IMR-90 (cell line): ENCODE data around the gene TMEM9. TPM values are rescaled to one million over a fixed set of nuclear protein-coding genes. Genes with fewer than 3 reads are reported as not detected.
A peak's percentile ranks its signal among the peaks of the same experiment; 100 is the strongest.

Experiments
- ATAC-seq: fragments of 200-7000 bp; cut with Tn5 transposase; 2 replicates; pipeline ENCODE4 v1.9.1; 2020; ENCODE audit warnings: low read depth, mild to moderate bottlenecking, moderate library complexity
- BruUV-seq: library from RNA; stranded (reverse); fragments of 400-500 nt; replicated peaks from 2 replicates; lab custom pipeline; 2021; lab: Mats Ljungman, UMichigan
- CTCF ChIA-PET: fragments of 300-600 bp; formaldehyde crosslinking; extraction: SDS; loops from one replicate; lab custom pipeline; 2021; ENCODE audit warnings: antibody characterized with exemption; lab: Yijun Ruan, JAX
- POLR2A ChIA-PET: fragments of 300-600 bp; sonication (Branson Sonifier 250); formaldehyde crosslinking; loops from one replicate; lab custom pipeline; 2022; ENCODE audit warnings: antibody characterized with exemption; ENCODE audit not compliant: unreplicated experiment; lab: Charles Lee
- DNase-seq: peaks from one replicate; pipeline ENCODE4 v3.0.0; 2013
- H2AFZ ChIP-seq: replicated peaks from 2 replicates; pipeline ENCODE3; 2013; ENCODE audit warnings: low read length, mild to moderate bottlenecking; ENCODE audit not compliant: poor library complexity
- H2AK5ac ChIP-seq: 2 replicates; pipeline ENCODE4 v1.6.1; 2013; ENCODE audit warnings: low read depth, low read length, inconsistent platforms
- H2AK9ac ChIP-seq: replicated peaks from 2 replicates; pipeline ENCODE3; 2013; ENCODE audit warnings: mild to moderate bottlenecking, low read depth, low read length, moderate library complexity; ENCODE audit not compliant: poor library complexity
- H2BK120ac ChIP-seq: 2 replicates; pipeline ENCODE4 v1.6.1; 2013; ENCODE audit warnings: low read depth, low read length, inconsistent platforms
- H2BK15ac ChIP-seq: 3 replicates; pipeline ENCODE4 v1.6.1; 2013; ENCODE audit warnings: low read depth, low read length, inconsistent platforms
- H2BK20ac ChIP-seq: 2 replicates; pipeline ENCODE4 v1.6.1; 2013; ENCODE audit warnings: low read depth, mild to moderate bottlenecking, inconsistent platforms, low read length, moderate library complexity
- H2BK5ac ChIP-seq: 2 replicates; pipeline ENCODE4 v1.6.1; 2013; ENCODE audit warnings: mild to moderate bottlenecking, low read depth, low read length, inconsistent platforms; ENCODE audit not compliant: poor library complexity, severe bottlenecking
- H3K14ac ChIP-seq: replicated peaks from 2 replicates; pipeline ENCODE4 v1.6.1; 2013; ENCODE audit warnings: low read depth, low read length, inconsistent platforms
- H3K18ac ChIP-seq: 2 replicates; pipeline ENCODE4 v1.6.1; 2013; ENCODE audit warnings: low read depth, low read length, control low read depth
- H3K23ac ChIP-seq: 2 replicates; pipeline ENCODE4 v1.6.1; 2013; ENCODE audit warnings: low read depth, low read length, inconsistent platforms
- H3K27ac ChIP-seq: 2 replicates; pipeline ENCODE4 v1.5.1; 2013; ENCODE audit warnings: mild to moderate bottlenecking, control low read depth, low read length; ENCODE audit not compliant: insufficient read depth
- H3K27me3 ChIP-seq: 2 replicates; pipeline ENCODE4 v1.6.1; 2013; ENCODE audit warnings: low read length; ENCODE audit not compliant: control insufficient read depth, insufficient read depth
- H3K36me3 ChIP-seq: 2 replicates; pipeline ENCODE4 v1.6.1; 2013; ENCODE audit warnings: low read length, mixed read lengths; ENCODE audit not compliant: control insufficient read depth, insufficient read depth
- H3K4ac ChIP-seq: 2 replicates; pipeline ENCODE4 v1.6.1; 2013; ENCODE audit warnings: low read depth, low read length, inconsistent platforms
- H3K4me1 ChIP-seq: 2 replicates; pipeline ENCODE4 v1.6.1; 2013; ENCODE audit warnings: low read length, mixed read lengths; ENCODE audit not compliant: control insufficient read depth, insufficient read depth
- H3K4me2 ChIP-seq: 2 replicates; pipeline ENCODE4 v1.6.1; 2013; ENCODE audit warnings: low read depth, mild to moderate bottlenecking, control low read depth, low read length, moderate library complexity
- H3K4me3 ChIP-seq: 2 replicates; pipeline ENCODE4 v1.5.1; 2013; ENCODE audit warnings: low read depth, mild to moderate bottlenecking, control low read depth, low read length, moderate library complexity; ENCODE audit not compliant: insufficient read depth
- H3K56ac ChIP-seq: 2 replicates; pipeline ENCODE4 v1.6.1; 2013; ENCODE audit warnings: low read length, inconsistent platforms; ENCODE audit not compliant: insufficient read depth; ENCODE audit errors: extremely low read depth
- H3K79me1 ChIP-seq, 2 experiments: 2 replicates each; pipeline ENCODE4 v1.6.1; 2013; ENCODE audit warnings: low read length in 2 of 2, inconsistent platforms in 1 of 2, low read depth in 1 of 2
- H3K9ac ChIP-seq: 2 replicates; pipeline ENCODE4 v1.6.1; 2013; ENCODE audit warnings: low read depth, low read length, control low read depth
- H3K9me1 ChIP-seq: 2 replicates; pipeline ENCODE4 v1.6.1; 2013; ENCODE audit warnings: low read length, inconsistent platforms; ENCODE audit not compliant: insufficient read depth
- H3K9me3 ChIP-seq: 2 replicates; pipeline ENCODE4 v1.6.1; 2013; ENCODE audit warnings: low read length; ENCODE audit not compliant: control insufficient read depth, insufficient read depth
- H4K20me1 ChIP-seq: 2 replicates; pipeline ENCODE4 v1.6.1; 2013; ENCODE audit warnings: low read length, inconsistent platforms; ENCODE audit not compliant: insufficient read depth
- H4K5ac ChIP-seq: 2 replicates; pipeline ENCODE4 v1.6.1; 2013; ENCODE audit warnings: mild to moderate bottlenecking, low read depth, low read length, control low read depth
- H4K8ac ChIP-seq, 2 experiments: 2 replicates each; pipeline ENCODE4 v1.6.1; 2013; ENCODE audit warnings: low read depth in 2 of 2, low read length in 2 of 2, control low read depth in 1 of 2, inconsistent platforms in 1 of 2
- H4K91ac ChIP-seq: 2 replicates; pipeline ENCODE4 v1.6.1; 2013; ENCODE audit warnings: low read depth, low read length, inconsistent platforms; ENCODE audit not compliant: insufficient read depth
- CEBPB ChIP-seq: IDR thresholded peaks from 2 replicates; pipeline ENCODE4 v1.6.1; 2012; ENCODE audit warnings: low read depth, low read length, improper control_type of control experiment
- ELK1 ChIP-seq: fragments of 150-350 bp; IDR thresholded peaks from 2 replicates; pipeline ENCODE4 v1.6.1; 2016; ENCODE audit warnings: low read depth, mild to moderate bottlenecking, low read length, moderate library complexity, borderline replicate concordance
- FOS ChIP-seq: fragments of 150-350 bp; IDR thresholded peaks from 2 replicates; pipeline ENCODE4 v1.6.1; 2016; ENCODE audit warnings: low read depth, low read length
- MXI1 ChIP-seq: IDR thresholded peaks from 2 replicates; pipeline ENCODE4 v1.6.1; 2012; ENCODE audit warnings: low read depth, mild to moderate bottlenecking, low read length, moderate library complexity, borderline replicate concordance
- RAD21 ChIP-seq: IDR thresholded peaks from 2 replicates; pipeline ENCODE4 v1.6.1; 2012; ENCODE audit warnings: low read length, improper control_type of control experiment
- SMC3 ChIP-seq: fragments of 150-350 bp; IDR thresholded peaks from 2 replicates; pipeline ENCODE4 v1.6.1; 2016; ENCODE audit warnings: low read depth, mild to moderate bottlenecking, antibody characterized with exemption, low read length, moderate library complexity
- WGBS, 2 experiments: methylation state at CpG; one replicate each; pipeline versions ENCODE4 v1.1.5 to v1.1.7; 2013; ENCODE audit warnings: missing lambda C conversion rate in 2 of 2; ENCODE audit not compliant: insufficient read length in 1 of 2; ENCODE audit errors: extremely low coverage in 2 of 2; 5-methylcytosine and 5-hydroxymethylcytosine counted together
- dilution Hi-C: fragments of 300-500 bp; cut with HindIII; formaldehyde crosslinking; loops from one replicate; pipeline ENCODE4 v1.14.3; 2018; ENCODE audit warnings: low sequenced_read_pairs; ENCODE audit not compliant: unreplicated experiment
- in situ Hi-C: fragments of 300-500 bp; cut with MboI; formaldehyde crosslinking; loops from 3 replicates; pipeline ENCODE4 v1.14.3; 2019; ENCODE audit warnings: low sequenced_read_pairs, inconsistent platforms, mixed read lengths
- intact Hi-C: fragments of 100-400 bp; cut with micrococcal nuclease; formaldehyde crosslinking; loops from 2 replicates; pipeline ENCODE4 v1.10.0; 2022
- polyA plus RNA-seq, 3 experiments: library from polyadenylated mRNA; depleted of rRNA; stranded (reverse); fragments of >200 nt; gene quantifications; 2 replicates each; pipeline ENCODE4 v1.2.3, GENCODE V29; 2012; ENCODE audit warnings: low replicate concordance in 1 of 3
- total RNA-seq: library from RNA; depleted of rRNA; stranded (reverse); fragments of >200 nt; gene quantifications from 2 replicates; pipeline ENCODE4 v1.2.3, GENCODE V29; 2012

The TMEM9 gene
- total and polyA plus RNA-seq, 2 of the 4 experiments (the other 2 are of a cell fraction): 76.7 to 107 TPM

GRCh38 chr1:201137579-201138310 is 16.5 kb downstream of the TMEM9 start:
- Histone ChIP-seq H3K4me2 (no peak overlapping the region), H3K79me1 (peaks cover 0 to 18% of the 10 kb centered on the region in 2 experiments; a peak in 2 of 4 replicates), H3K14ac (no peak overlapping the region), H4K20me1 (peaks cover 30% of the 10 kb centered on the region), H2BK20ac (no peak overlapping the region), H3K4me1 (peaks cover 13% of the 10 kb centered on the region), H3K56ac (no peak overlapping the region), H3K9me3 (no peaks in the 10 kb centered on the region), H2BK120ac (no peak overlapping the region), H2AK9ac (peak overlapping the region; percentile 7), H3K18ac (no peak overlapping the region), H4K91ac (peak overlapping the region; percentile 17; the same call in 1 of the 2 replicates), H3K9me1 (peaks cover 22% of the 10 kb centered on the region), H4K5ac (no peak overlapping the region), H3K23ac (no peak overlapping the region), H2BK15ac (no peak overlapping the region), H3K4me3 (no peak overlapping the region), H3K27me3 (no peaks in the 10 kb centered on the region), H3K36me3 (peaks cover 48% of the 10 kb centered on the region), H2AFZ (peak overlapping the region; percentile 7), H2AK5ac (no peak overlapping the region), H3K27ac (peak overlapping the region; percentile 38), H4K8ac (no peak overlapping the region), H3K9ac (no peak overlapping the region), H3K4ac (peak overlapping the region; percentile 31; the same call in 1 of the 2 replicates), H2BK5ac (no peak overlapping the region)
- CTCF ChIA-PET: no interaction called here
- dilution Hi-C loops: no loop called here
- intact Hi-C loops: loop anchor here (1.0 kb wide), 1 partner anchor 17 kb away; the partner anchor contains the start of gene TMEM9
- no peak for TF ChIP-seq SMC3
- peak; percentile 65; the same call in 1 of the 2 replicates for TF ChIP-seq MXI1
- TF ChIP-seq RAD21: peak; percentile 8; the same call in 1 of the 2 replicates
- TF ChIP-seq ELK1: no peak
- TF ChIP-seq FOS: peak; percentile 50; the same call in 1 of the 2 replicates
- TF ChIP-seq CEBPB: 0 out of 2 replicates have a peak, but pooled peaks have one; percentile 7
- POLR2A ChIA-PET: no interaction called here
- in situ Hi-C loops: no loop called here
- ATAC-seq (peak; percentile 94), DNase-seq (peak; percentile 97)
- no CpG with 5 or more reads among the region's 6 CpGs for WGBS, 2 experiments
- no TSS peak for BruUV-seq
